Measurements from ENCODE around the gene SPDYC. TPM values are rescaled to one million over a fixed set of nuclear protein-coding genes. Genes with fewer than 3 reads are reported as not detected.

SPDYC gene
- total RNA-seq, 1 experiment from 2014 or later, result not detected

- DNase-seq (ENCODE audit: low read depth), result no peak
These were observed 35.6 kb downstream of the SPDYC start for GRCh38 chr11:65205602-65205967.

DNA sequence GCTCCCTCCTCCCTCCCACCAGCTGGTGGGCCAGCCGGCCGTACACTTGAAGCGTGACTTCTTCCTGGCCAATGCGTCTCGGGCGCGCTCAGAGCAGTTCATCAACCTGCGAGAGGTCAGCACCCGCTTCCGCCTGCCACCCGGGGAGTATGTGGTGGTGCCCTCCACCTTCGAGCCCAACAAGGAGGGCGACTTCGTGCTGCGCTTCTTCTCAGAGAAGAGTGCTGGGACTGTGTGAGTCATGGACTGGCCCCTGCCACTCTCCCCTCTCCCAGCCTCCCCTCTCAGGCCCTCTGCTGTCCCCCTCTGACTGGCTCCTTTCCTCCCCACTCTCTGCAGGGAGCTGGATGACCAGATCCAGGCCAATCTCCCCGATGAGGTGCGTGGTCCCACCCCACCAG, 36.4 kb downstream of the SPDYC start:
- DNase-seq (ENCODE audit: low read depth), result no peak

DNA sequence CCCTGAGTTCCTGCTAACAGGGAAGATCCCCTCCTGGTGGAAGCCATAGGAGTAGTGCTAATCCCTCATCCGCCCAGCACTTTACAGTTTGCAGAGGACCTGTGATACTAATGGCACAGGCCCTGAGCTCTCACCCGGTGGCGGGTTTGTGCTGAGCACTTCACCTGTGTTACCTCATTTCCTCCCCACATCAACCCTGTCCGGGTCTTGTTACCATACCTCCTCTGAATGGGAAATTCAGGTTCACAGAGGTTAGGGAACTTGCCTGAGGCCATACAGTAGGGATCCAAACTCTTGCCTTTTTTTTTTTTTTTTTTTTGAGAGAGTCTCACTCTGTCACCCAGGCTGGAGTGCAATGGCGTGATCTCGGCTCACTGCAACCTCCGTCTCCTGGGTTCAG, 36.9 kb downstream of the SPDYC start:
- no peak for DNase-seq (ENCODE audit: low read depth)

GRCh38 chr11:65207918-65208784, 38.1 kb downstream of the SPDYC start:
- no peak for DNase-seq (ENCODE audit: low read depth)

GRCh38 chr11:65208785-65209710, 39.0 kb downstream of the SPDYC start:
- no peak for DNase-seq (ENCODE audit: low read depth)

DNA sequence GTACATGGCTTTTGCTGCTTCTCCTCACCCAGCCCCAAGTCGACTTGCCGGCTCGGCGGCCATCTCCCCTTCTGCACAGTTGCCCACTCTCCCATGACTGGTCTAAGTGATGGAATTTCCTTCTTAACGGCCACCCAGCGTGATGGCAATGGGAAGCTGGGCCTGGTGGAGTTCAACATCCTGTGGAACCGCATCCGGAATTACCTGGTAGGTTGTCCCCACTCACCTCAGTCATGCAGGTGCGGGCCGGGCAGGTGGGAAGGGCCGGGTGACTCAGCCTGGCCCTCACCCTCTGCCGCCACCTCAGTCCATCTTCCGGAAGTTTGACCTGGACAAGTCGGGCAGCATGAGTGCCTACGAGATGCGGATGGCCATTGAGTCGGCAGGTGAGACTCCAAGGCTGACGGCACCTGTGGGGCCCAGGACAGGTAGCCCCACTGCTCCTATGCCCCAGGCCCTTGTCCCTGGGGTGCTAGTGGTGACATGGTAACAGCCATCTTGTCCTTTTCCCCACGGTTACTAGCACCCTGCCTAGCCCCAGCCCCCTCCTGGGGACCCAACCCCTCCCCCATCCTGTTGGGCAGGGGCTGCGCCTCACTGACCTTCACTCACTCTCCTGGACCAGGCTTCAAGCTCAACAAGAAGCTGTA, 39.8 kb downstream of the SPDYC start:
- no peak for DNase-seq (ENCODE audit: low read depth)

GRCh38 chr11:65210361-65210731, 40.3 kb downstream of the SPDYC start:
- no peak for DNase-seq (ENCODE audit: low read depth)

DNA sequence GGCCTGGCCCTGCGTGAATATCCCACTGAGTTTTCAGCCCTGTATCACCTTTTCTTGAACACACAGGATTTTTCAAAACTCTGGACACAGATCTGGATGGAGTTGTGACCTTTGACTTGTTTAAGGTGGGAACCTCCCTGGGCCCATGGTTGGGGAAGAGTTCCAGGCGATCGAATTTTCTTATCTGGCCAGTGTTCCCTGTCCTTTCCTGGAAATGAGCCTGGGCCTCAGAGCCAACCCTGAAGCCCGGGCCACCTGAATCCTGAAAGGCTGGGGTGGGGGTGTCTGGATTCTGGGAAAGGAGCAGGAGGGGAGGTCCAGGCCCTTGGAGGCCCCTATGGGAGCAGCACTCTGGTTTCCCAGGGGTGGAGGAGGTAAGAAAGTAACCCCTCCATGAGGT, 40.7 kb downstream of the SPDYC start:
- no peak for DNase-seq (ENCODE audit: low read depth)

DNA sequence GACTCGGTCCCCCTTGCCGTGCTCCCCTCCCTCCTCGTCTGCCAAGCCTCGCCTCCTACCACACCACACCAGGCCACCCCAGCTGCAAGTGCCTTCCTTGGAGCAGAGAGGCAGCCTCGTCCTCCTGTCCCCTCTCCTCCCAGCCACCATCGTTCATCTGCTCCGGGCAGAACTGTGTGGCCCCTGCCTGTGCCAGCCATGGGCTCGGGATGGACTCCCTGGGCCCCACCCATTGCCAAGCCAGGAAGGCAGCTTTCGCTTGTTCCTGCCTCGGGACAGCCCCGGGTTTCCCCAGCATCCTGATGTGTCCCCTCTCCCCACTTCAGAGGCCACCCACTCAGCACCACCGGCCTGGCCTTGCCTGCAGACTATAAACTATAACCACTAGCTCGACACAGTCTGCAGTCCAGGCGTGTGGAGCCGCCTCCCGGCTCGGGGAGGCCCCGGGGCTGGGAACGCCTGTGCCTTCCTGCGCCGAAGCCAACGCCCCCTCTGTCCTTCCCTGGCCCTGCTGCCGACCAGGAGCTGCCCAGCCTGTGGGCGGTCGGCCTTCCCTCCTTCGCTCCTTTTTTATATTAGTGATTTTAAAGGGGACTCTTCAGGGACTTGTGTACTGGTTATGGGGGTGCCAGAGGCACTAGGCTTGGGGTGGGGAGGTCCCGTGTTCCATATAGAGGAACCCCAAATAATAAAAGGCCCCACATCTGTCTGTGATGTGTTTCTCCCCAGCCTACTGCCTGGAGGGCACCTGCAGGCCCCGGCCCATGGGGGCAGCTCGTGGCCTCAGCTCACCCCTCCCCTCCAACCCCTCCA, 41.5 kb downstream of the SPDYC start:
- no peak for DNase-seq (ENCODE audit: low read depth)

GRCh38 chr11:65212226-65212801, 42.3 kb downstream of the SPDYC start:
- DNase-seq (ENCODE audit: low read depth), result no peak

- no peak for DNase-seq (ENCODE audit: low read depth)
These were observed 43.5 kb downstream of the SPDYC start for GRCh38 chr11:65213322-65214211.

GRCh38 chr11:65214212-65214845, 44.3 kb downstream of the SPDYC start:
- DNase-seq (ENCODE audit: low read depth), result no peak

DNA sequence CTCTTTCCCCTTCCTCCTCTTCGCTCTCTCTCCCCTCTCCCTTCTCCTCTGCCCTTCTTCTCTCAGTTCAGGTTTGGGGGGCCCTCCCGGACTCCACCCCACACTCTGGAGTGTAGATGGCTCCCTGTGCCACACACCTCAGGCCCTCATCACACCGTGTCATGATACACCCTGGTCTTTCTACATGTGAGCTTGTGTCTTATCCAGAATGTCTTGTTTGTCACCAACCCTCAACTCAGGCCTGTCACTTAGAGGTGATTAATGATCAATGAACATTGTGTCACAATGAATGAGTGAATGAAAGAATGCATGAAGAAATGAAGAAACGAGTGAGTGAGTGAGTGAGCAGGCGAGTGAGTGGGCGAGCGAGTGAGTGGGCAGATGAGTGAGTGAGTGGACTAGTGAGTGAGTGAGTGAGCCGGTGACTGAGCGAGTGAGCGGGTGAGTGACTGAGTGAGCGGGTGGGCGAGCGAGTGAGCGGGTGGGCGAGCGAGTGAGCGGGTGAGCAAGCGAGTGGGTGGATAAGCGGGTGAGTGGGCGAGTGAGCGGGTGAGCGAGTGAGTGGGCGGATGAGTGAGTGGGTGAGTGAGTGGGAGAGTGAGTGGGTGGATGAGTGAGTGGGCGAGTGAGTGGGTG, 45.5 kb downstream of the SPDYC start:
- DNase-seq (ENCODE audit: low read depth), result no peak

DNA sequence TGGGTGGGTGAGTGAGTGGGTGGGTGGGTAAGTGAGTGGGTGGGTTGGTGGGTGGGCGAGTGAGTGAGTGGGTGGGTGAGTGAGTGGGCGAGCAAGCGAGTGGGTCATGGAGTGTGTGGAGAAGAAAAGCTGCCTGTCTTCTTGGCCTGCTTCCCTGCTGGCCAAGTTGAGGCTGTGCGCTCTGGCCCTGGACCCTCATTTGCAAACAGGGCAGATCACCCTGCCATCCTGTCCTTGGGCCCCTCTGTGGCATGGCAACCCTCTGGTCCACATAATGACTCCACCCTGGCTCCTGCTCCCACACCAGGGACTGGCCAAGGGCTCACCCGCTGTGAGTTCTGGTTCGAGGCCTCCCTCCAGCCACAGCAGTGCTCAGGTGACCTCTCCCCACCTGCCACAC, 46.8 kb downstream of the SPDYC start:
- DNase-seq (ENCODE audit: low read depth), result no peak

DNA sequence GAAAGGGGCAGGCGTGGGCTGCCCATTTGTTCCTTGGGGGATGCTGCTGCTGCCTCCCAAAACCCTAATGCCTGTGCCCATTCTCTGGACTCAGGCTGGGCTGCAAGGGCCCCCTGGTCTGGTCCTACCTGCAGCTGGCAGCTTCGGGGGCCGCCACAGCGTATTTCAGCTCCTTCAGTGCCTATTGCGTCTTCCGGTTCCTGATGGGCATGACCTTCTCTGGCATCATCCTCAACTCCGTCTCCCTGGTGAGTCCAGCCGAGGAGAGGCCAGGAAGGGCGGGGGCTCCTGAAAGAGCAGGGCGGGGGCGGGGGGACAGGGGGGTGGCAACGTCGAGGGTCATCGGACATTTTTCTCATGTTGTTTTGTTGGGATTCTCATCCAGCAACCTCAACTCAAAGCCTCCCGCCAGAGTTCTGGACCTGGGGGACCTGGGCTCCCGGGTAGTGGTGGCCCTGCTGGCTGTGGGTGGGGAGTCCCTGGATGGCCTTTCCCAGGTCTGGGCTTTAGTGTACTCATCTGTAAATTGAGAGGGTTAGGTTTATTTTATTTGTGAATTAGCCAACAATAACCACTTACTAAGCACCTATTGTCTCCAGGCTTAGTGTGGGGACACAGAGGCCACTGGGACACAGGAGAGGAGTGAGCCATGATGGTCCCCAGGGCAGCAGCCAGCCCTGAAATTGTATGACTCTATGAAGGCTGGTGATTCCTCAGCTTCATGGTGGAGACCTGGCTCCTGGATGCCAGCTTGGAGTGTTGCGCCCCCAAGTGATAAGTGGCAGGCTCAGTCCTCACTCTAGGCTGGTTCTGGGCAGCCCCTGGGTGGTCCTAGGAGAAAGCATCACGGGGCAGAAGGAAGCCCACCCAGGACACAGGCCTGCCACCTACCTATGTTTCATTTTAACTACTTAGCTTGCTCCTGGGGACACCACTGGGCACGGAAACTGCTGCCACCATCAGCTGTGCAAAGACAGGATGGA, 47.7 kb downstream of the SPDYC start:
- DNase-seq (ENCODE audit: low read depth), result no peak

GRCh38 chr11:65218446-65218845, 48.4 kb downstream of the SPDYC start:
- no peak for DNase-seq (ENCODE audit: low read depth)

GRCh38 chr11:65219930-65220213, 49.8 kb downstream of the SPDYC start:
- DNase-seq (ENCODE audit: low read depth), result no peak

DNA sequence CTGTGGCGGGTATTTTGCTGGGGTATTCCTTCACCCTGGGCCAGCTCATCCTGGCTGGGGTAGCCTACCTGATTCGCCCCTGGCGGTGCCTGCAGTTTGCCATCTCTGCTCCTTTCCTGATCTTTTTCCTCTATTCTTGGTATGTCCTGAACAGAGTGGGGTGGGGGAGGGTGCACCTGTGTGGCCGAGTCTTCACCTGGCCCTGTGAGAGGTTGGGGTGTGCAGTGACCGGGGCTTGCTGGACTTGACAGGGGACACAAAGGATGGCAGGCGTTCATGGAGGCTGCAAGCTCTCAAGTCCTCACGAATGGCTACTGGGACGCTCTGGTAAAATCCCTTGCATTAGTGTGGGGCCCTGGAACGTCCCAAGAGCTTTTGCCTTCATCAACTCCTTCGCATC, 51.0 kb downstream of the SPDYC start:
- no peak for DNase-seq (ENCODE audit: low read depth)

All from LHCN-M2 (cell line).